Neuronal stem cell (in vitro differentiated cells): ENCODE measurements around the gene FBXL22.

Experiments used
- DNase-seq: peaks from one replicate; pipeline ENCODE4 v3.0.0-alpha.2; 2013; ENCODE audit warnings: low spot score
- H2AFZ ChIP-seq: one replicate; pipeline ENCODE4 v1.6.1; 2013; ENCODE audit warnings: mild to moderate bottlenecking, low read length, inconsistent platforms
- H2AK5ac ChIP-seq: 2 replicates; pipeline ENCODE4 v1.6.1; 2013; ENCODE audit warnings: low read depth, mild to moderate bottlenecking, inconsistent platforms, low read length, moderate library complexity, mixed read lengths
- H2BK120ac ChIP-seq: 2 replicates; pipeline ENCODE4 v1.6.1; 2013; ENCODE audit warnings: low read depth, mild to moderate bottlenecking, inconsistent platforms, low read length, moderate library complexity, mixed read lengths
- H2BK12ac ChIP-seq: one replicate; pipeline ENCODE4 v1.6.1; 2013; ENCODE audit warnings: low read length, inconsistent platforms
- H2BK15ac ChIP-seq: 2 replicates; pipeline ENCODE4 v1.6.1; 2013; ENCODE audit warnings: mild to moderate bottlenecking, low read length, inconsistent platforms, mixed read lengths
- H2BK5ac ChIP-seq: one replicate; pipeline ENCODE4 v1.6.1; 2013; ENCODE audit warnings: inconsistent platforms, mild to moderate bottlenecking, low read length, moderate library complexity
- H3K14ac ChIP-seq: one replicate; pipeline ENCODE4 v1.6.1; 2013; ENCODE audit warnings: low read length, inconsistent platforms
- H3K18ac ChIP-seq: 2 replicates; pipeline ENCODE4 v1.6.1; 2013; ENCODE audit warnings: low read length, inconsistent platforms
- H3K23ac ChIP-seq: 2 replicates; pipeline ENCODE4 v1.6.1; 2013; ENCODE audit warnings: low read depth, mild to moderate bottlenecking, mixed read lengths, low read length, inconsistent platforms; ENCODE audit not compliant: poor library complexity
- H3K27ac ChIP-seq: replicated peaks from 3 replicates; pipeline ENCODE4 v1.5.1; 2013; ENCODE audit warnings: low read length, inconsistent platforms
- H3K27me3 ChIP-seq, 3 experiments: 2 replicates each; pipeline ENCODE4 v1.6.1; 2013; ENCODE audit warnings: low read length in 3 of 3, mild to moderate bottlenecking in 2 of 3, inconsistent platforms in 1 of 3, low read depth in 1 of 3, mixed read lengths in 1 of 3, moderate library complexity in 1 of 3; ENCODE audit not compliant: control insufficient read depth in 3 of 3, insufficient read depth in 3 of 3
- H3K36me3 ChIP-seq, 2 donors: replicated peaks in 1 of 2; 2 replicates each; pipeline ENCODE4 v1.6.1; 2013; ENCODE audit warnings: low read length in 2 of 2; ENCODE audit not compliant: control insufficient read depth in 2 of 2, insufficient read depth in 2 of 2
- H3K4ac ChIP-seq: 2 replicates; pipeline ENCODE4 v1.6.1; 2013; ENCODE audit warnings: inconsistent platforms, mild to moderate bottlenecking, low read length, moderate library complexity
- H3K4me1 ChIP-seq, 2 donors: 1 replicate in 1 of 2; 2 replicates in 1 of 2; pipeline ENCODE4 v1.6.1; 2013; ENCODE audit warnings: low read length in 2 of 2, low read depth in 1 of 2; ENCODE audit not compliant: control insufficient read depth in 2 of 2, insufficient read depth in 1 of 2
- H3K4me2 ChIP-seq: one replicate; pipeline ENCODE4 v1.6.1; 2013; ENCODE audit warnings: mild to moderate bottlenecking, low read length, inconsistent platforms; ENCODE audit not compliant: insufficient read depth, poor library complexity, severe bottlenecking
- H3K4me3 ChIP-seq, 2 donors: 2 replicates each; pipeline ENCODE4 v1.5.1; 2013; ENCODE audit warnings: low read length in 2 of 2, mild to moderate bottlenecking in 2 of 2, inconsistent platforms in 1 of 2, moderate library complexity in 1 of 2
- H3K79me1 ChIP-seq: one replicate; pipeline ENCODE4 v1.6.1; 2013; ENCODE audit warnings: low read depth, mild to moderate bottlenecking, inconsistent platforms, low read length, moderate library complexity
- H3K9ac ChIP-seq: one replicate; pipeline ENCODE4 v1.6.1; 2013; ENCODE audit warnings: mild to moderate bottlenecking, low read depth, low read length, inconsistent platforms; ENCODE audit not compliant: poor library complexity
- H3K9me3 ChIP-seq, 2 donors: replicated peaks in 1 of 2; 2 replicates each; pipeline versions ENCODE3 to v1.6.1; 2013; ENCODE audit warnings: low read length in 2 of 2, mild to moderate bottlenecking in 2 of 2, inconsistent platforms in 1 of 2, low read depth in 1 of 2, mixed read lengths in 1 of 2, moderate library complexity in 1 of 2; ENCODE audit not compliant: control insufficient read depth in 2 of 2, insufficient read depth in 1 of 2
- H4K8ac ChIP-seq: one replicate; pipeline ENCODE4 v1.6.1; 2013; ENCODE audit warnings: low read depth, mild to moderate bottlenecking, inconsistent platforms, low read length, moderate library complexity
- H4K91ac ChIP-seq: one replicate; pipeline ENCODE4 v1.6.1; 2013; ENCODE audit warnings: low read length, low read depth, mild to moderate bottlenecking, inconsistent platforms; ENCODE audit not compliant: poor library complexity
- WGBS, 2 donors: extraction: QIAGEN DNeasy Blood & Tissue Kit; methylation state at CpG; one replicate each; pipeline ENCODE4 v1.1.7; 2013; ENCODE audit warnings: missing lambda C conversion rate in 2 of 2, mixed read lengths in 1 of 2; ENCODE audit not compliant: insufficient read length in 2 of 2, insufficient replicate concordance in 1 of 2; ENCODE audit errors: extremely low coverage in 2 of 2; 5-methylcytosine and 5-hydroxymethylcytosine counted together

The FBXL22 gene

GRCh38 chr15:63634154-63634553 lies 37.0 kb downstream of the FBXL22 start:
- no peak overlapping the region for H3K23ac ChIP-seq
- H3K27me3 ChIP-seq, result no peaks in the 10 kb centered on the region
- H3K79me1 ChIP-seq, result no peaks in the 10 kb centered on the region
- no peak overlapping the region for H2BK12ac ChIP-seq
- H3K9ac ChIP-seq, result no peak overlapping the region
- no peaks in the 10 kb centered on the region for H3K4me1 ChIP-seq
- no peak overlapping the region for H2AFZ ChIP-seq
- H3K27ac ChIP-seq, result no peak overlapping the region
- no peak overlapping the region for H2BK15ac ChIP-seq
- H2BK5ac ChIP-seq, result no peak overlapping the region
- no peak overlapping the region for H3K4me3 ChIP-seq
- no peak overlapping the region for H4K91ac ChIP-seq
- no peak overlapping the region for H2BK120ac ChIP-seq
- H2AK5ac ChIP-seq, result no peak overlapping the region
- WGBS, 2 donors, result no CpG with 5 or more reads among the region's 1 CpG
- peaks cover 26 to 95% of the 10 kb centered on the region in 2 donors for H3K36me3 ChIP-seq
- H3K4me2 ChIP-seq, result no peak overlapping the region
- no peak overlapping the region for H3K18ac ChIP-seq
- no peak overlapping the region for H3K4ac ChIP-seq
- DNase-seq, result no peak
- no peak overlapping the region for H3K14ac ChIP-seq
- H4K8ac ChIP-seq, result no peak overlapping the region
- peaks cover 0 to 1% of the 10 kb centered on the region in 2 donors for H3K9me3 ChIP-seq

GRCh38 chr15:63636518-63637061 lies 39.4 kb downstream of the FBXL22 start:
- Histone ChIP-seq H2BK120ac (no peak overlapping the region), H3K79me1 (no peaks in the 10 kb centered on the region), H3K18ac (no peak overlapping the region), H3K4me2 (no peak overlapping the region), H3K36me3 (peaks cover 22 to 96% of the 10 kb centered on the region in 2 donors), H3K23ac (no peak overlapping the region), H2AK5ac (no peak overlapping the region), H4K8ac (no peak overlapping the region), H3K4ac (no peak overlapping the region), H2AFZ (no peak overlapping the region), H3K14ac (no peak overlapping the region), H3K27ac (no peak overlapping the region), H3K9me3 (peaks cover 0 to 1% of the 10 kb centered on the region in 2 donors), H3K27me3 (no peaks in the 10 kb centered on the region), H3K4me3 (no peak overlapping the region), H2BK15ac (no peak overlapping the region), H2BK12ac (no peak overlapping the region), H2BK5ac (no peak overlapping the region), H3K4me1 (no peaks in the 10 kb centered on the region), H4K91ac (no peak overlapping the region), H3K9ac (no peak overlapping the region)
- no peak for DNase-seq
- WGBS, 2 donors, result no CpG with 5 or more reads among the region's 9 CpGs

- Histone ChIP-seq H3K9me3 (no peaks in the 10 kb centered on the region), H3K27ac (no peak overlapping the region), H3K4me1 (no peaks in the 10 kb centered on the region), H3K36me3 (peaks cover 15 to 94% of the 10 kb centered on the region in 2 donors), H3K23ac (no peak overlapping the region), H4K91ac (no peak overlapping the region), H3K4me3 (no peak overlapping the region), H2AFZ (no peak overlapping the region), H3K4me2 (no peak overlapping the region), H3K14ac (no peak overlapping the region), H3K18ac (no peak overlapping the region), H2BK12ac (no peak overlapping the region), H3K27me3 (no peaks in the 10 kb centered on the region), H4K8ac (no peak overlapping the region), H3K79me1 (no peaks in the 10 kb centered on the region), H2BK120ac (no peak overlapping the region), H3K9ac (no peak overlapping the region), H3K4ac (no peak overlapping the region), H2BK15ac (no peak overlapping the region), H2BK5ac (no peak overlapping the region), H2AK5ac (no peak overlapping the region)
- WGBS, 2 donors, result no CpG with 5 or more reads among the region's 1 CpG
- DNase-seq, result no peak
These were observed 41.7 kb downstream of the FBXL22 start for GRCh38 chr15:63638839-63639238.

- Histone ChIP-seq H3K27me3 (no peaks in the 10 kb centered on the region), H4K8ac (no peak overlapping the region), H2AFZ (no peak overlapping the region), H3K9ac (no peak overlapping the region), H3K23ac (no peak overlapping the region), H2AK5ac (no peak overlapping the region), H4K91ac (no peak overlapping the region), H3K4me2 (no peak overlapping the region), H2BK5ac (no peak overlapping the region), H2BK120ac (no peak overlapping the region), H3K27ac (no peak overlapping the region), H3K79me1 (no peaks in the 10 kb centered on the region), H3K14ac (no peak overlapping the region), H3K4ac (no peak overlapping the region), H3K9me3 (no peaks in the 10 kb centered on the region), H2BK12ac (no peak overlapping the region), H3K4me1 (no peaks in the 10 kb centered on the region), H3K4me3 (no peak overlapping the region), H3K18ac (no peak overlapping the region), H3K36me3 (peaks cover 15 to 97% of the 10 kb centered on the region in 2 donors), H2BK15ac (no peak overlapping the region)
- no peak for DNase-seq
- no CpG with 5 or more reads among the region's 3 CpGs for WGBS, 2 donors
These were observed 43.0 kb downstream of the FBXL22 start for GRCh38 chr15:63640146-63640545.
